ENCODE measurements around the gene PNPLA8.
"Not testable (repeated sequence)": the region's sequence is repeated elsewhere in the genome, so short reads cannot be mapped to it uniquely, and the experiment has no call there.

The PNPLA8 gene, protein sequence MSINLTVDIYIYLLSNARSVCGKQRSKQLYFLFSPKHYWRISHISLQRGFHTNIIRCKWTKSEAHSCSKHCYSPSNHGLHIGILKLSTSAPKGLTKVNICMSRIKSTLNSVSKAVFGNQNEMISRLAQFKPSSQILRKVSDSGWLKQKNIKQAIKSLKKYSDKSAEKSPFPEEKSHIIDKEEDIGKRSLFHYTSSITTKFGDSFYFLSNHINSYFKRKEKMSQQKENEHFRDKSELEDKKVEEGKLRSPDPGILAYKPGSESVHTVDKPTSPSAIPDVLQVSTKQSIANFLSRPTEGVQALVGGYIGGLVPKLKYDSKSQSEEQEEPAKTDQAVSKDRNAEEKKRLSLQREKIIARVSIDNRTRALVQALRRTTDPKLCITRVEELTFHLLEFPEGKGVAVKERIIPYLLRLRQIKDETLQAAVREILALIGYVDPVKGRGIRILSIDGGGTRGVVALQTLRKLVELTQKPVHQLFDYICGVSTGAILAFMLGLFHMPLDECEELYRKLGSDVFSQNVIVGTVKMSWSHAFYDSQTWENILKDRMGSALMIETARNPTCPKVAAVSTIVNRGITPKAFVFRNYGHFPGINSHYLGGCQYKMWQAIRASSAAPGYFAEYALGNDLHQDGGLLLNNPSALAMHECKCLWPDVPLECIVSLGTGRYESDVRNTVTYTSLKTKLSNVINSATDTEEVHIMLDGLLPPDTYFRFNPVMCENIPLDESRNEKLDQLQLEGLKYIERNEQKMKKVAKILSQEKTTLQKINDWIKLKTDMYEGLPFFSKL

DNA sequence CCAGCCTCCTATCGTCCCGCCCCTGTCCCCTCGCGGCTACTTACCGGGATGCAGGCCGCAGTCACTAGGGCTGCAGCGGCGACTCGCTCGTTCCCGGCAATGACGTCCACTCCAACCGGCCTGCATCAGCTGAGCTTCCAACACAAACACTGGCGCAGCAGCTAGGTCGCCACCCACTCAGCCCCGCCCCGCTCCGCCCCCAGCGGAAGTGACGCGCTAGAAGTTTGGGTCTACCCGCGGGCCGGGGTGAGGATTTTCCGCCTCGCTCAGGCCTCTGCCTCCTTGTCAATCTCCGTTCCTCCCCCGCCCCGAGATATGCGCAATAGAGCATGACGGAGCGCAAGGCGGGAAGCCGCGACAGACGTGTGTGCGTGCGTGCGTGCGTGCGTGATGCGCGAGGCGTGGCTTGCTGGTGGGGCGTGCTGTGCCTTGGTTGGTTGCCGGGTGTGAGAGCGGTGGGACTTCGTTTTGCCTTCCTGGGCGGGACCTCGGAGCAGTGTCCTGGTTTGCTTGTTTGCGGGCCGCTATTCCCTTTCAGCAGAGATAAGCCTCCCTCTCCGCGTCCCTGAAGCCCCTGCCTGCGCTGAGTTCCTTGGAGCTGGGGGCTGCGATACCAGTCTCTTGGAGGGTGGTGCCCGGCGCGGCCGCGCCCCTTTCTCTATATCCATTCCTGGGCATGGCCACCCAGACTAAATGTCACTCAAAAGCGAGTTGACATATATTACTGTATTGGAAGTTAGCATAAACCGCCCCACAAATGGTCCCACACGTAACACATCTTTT, at the start of gene PNPLA8:
Gene PNPLA8, minus strand, starts transcription at position 151 of the 783 bp plus-strand sequence. CDS start 10,644 bp downstream, outside the sequence.
- DNase-seq (ENCODE audit: low read depth in 2 of 2): peak; percentile 100

DNA sequence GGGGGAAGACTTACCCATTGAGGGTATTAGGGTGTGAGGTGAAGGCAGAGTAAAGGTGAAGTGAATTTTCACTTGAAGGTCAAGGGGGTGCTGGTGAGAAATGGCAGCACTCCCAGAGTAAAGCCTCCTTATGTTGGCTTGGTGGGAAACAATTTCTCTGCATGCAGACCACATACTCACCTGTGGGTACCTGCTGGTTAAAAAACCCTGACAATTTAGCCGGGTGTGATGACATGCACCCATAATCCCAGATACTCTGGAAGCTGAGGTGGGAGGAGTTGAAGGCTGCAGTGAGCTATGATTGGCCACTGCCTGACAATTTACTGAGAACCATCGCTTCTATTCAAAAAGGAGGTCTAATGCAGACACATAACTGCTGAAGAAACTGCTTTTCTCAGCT, 49.2 kb upstream of the PNPLA8 start:
- DNase-seq (ENCODE audit: low read depth in 2 of 2): no peak

DNA sequence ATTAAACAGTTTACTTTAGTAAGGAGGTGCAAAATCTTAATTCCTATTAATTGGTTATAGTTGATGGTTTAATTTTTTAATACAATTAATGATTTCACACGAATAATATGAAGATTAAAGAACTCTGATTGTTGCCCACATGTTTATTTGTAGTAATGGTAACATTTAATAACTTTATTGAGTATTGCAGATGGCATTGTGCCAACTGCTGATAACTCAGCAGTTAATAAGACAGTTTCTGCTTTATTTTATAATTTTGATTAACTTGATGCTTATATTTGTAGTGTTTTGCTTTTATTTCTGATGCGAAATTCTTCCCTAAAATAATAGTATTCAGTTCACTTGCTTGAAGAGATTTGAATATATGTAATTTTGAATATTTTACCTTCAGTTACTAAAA, 46.5 kb upstream of the PNPLA8 start:
- DNase-seq (ENCODE audit: low read depth in 2 of 2): no peak

DNA sequence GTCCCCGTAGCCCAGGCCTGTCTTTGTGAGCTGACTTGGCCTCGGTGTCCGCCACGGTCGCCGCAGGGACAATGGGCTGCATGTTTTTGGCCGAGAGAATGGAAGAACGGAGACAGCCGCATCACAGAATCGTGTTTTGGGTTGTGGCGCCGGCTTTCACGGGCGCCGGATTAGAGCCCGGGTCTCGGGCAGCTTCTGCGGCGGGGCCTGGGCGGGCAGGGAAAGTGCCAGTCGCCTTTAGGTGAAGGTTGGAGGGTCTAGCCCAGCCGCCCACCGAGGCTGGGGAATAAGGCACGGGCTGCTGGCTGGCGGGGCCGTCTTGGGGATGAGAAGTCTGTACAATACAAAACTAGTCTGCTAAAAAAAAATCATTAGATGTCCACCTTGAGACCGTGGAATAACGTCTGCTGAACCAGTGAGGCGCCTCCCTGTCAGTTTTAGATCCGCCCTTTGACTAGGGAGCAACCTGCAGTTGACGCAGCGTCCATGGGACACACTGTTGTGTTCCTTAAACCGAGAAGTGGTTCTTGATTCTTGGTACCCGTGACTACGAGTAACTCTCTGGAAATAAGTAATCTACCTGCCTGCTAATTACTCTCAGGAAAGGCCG, 44.3 kb upstream of the PNPLA8 start:
- DNase-seq (ENCODE audit: low read depth in 2 of 2): peak; percentile 18 to 37

DNA sequence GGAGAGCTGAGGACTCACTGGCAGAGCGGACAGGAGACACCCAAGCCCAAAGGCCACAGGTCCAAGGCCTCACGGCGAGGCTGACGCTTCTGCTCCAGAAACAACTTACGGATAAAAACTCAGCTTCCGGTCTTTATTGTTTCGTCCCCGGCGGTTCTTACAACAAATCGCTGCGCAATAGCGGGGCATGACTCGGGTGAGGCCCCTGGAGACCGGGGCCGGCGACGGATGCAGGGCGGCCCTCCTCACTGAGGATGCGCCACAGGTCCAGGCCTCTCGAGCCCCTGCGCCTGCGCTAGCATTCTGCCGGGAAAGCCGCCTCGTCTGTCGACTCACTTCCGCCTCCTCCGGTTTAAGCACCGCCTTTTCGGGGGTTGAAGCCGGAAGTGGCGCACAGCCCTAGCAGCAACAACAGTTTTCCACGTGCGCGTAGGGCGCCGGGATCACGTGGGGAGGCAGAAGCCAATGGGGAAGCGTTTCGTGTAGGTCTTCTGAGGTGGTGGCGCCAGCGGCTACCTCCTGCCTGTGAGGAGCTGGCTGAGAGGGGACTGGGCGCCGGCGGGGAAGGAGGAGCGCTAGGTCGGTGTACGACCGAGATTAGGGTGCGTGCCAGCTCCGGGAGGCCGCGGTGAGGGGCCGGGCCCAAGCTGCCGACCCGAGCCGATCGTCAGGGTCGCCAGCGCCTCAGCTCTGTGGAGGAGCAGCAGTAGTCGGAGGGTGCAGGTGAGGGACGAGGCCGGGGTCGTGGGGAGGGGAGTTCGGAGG, 43.6 kb upstream of the PNPLA8 start, which contains the start of the genes DNAJB9 and THAP5:
Gene DNAJB9, plus strand, starts transcription at position 494 of the 765 bp plus-strand sequence. CDS start 1,853 bp downstream, outside the sequence.
Gene THAP5, minus strand, starts transcription at position 326 of the 765 bp plus-strand sequence. Its CDS starts 137 bp downstream, at position 189.
- peak; percentile 94 to 98 for DNase-seq (ENCODE audit: low read depth in 2 of 2)

DNA sequence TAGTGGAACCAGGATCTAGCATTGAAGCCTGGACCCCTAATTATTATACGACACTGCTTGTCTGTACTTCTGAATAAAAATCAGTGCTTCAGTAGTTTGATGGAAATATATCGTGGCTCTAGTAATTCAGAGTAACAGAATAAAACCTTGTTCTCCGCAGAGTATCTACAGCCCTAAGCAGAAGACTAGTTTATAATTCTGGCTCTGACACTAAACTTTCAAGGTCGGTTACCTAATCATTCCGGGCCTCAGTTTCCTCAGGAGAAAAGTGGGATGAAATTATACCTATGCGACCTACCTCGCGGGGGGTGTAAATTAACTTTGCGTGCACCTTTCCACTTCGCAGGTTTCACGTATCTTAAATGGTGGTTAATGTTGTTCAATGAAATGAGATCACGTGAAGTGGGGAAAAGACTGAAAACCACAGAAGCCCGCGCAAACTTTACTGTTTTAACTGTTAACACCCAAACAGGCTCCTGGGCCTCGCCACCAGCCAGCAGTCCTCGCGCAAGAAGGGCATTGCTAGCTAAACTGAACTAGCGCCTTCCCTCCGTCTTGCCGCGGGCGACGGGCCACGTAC, 43.0 kb upstream of the PNPLA8 start:
- DNase-seq (ENCODE audit: low read depth in 2 of 2): no peak

DNA sequence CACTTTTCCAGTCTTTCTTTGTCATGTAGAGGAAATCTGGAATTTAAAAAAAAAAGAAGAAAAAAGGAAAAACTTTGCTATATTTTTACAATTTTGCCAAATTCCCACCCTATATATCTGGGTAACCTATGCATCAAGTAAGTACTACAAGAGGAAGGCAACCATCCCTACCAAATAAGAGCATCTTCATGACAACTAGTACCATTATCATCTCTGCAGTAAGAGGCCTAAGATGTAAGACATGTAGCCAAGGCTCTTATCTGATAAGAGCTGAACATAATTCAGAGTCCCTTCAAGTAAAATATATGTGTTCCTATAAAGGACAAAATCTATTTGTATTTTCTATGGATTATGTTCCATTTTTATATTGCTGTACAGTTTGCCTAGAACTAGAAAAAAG, 40.1 kb upstream of the PNPLA8 start:
- DNase-seq (ENCODE audit: low read depth in 2 of 2): no peak

DNA sequence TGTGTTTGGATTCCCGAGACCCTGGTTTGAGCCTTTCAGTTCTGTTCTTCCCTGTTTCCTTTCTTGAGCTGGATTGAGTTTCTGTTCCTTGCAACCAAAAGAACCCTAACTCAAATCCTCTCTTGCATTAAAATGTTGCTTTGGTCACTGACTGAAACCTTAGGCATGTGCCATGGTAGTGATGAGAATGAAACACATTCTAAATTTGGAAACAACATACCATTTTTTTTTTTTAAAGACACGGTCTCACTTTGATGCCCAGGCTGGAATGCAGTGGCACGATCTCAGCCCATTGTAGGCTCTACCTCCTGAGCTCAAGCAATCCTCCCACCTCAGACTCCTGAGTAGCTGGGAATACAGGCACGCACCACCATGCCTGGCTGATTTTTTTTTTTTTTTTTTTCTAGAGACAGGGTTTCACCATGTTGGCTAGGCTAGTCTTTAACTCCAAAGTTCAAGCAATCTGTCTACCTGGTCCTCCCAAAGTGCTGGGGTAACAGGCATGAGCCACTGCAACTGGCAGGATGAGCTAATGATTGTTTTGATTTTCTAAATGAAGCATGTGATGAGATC, 35.2 kb upstream of the PNPLA8 start:
- DNase-seq (ENCODE audit: low read depth in 2 of 2): no peak

DNA sequence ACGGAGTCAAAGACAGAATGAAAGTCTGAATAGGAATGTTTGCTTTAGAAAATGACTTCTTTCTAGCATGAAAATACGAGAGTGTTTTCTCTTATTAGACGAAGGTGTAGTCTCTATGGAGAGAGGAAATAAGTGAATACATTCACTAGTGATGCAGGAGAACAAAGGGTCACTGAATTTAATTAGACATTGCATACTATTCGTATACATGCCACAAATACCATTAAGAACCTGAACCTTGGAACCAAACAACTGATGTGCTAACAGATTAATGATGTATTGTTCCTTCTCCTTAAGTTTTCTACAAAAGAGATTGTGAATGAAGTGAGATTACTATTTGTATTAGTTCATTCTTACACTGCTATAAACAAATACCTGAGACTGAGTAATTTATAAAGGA, 33.3 kb upstream of the PNPLA8 start:
- no peak for DNase-seq (ENCODE audit: low read depth in 2 of 2)

DNA sequence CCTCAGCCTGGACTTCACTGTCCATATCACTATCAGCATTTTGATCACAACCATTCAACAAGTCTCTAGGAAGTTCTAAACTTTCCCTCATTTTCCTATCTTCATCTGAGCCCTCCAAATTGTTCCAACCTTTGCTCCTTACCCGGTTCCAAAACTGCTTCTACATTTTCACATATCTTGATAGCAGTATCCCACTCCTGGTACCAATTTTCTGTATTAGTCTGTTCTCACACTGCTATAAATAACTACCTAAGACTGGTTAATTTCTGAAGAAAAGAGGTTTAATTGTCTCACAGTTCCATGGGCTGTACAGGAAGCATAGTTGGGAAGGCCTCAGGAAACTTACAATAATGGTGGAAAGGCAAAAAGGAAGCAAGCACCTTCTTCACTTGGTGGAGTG, 31.7 kb upstream of the PNPLA8 start:
- DNase-seq (ENCODE audit: low read depth in 2 of 2): no peak

DNA sequence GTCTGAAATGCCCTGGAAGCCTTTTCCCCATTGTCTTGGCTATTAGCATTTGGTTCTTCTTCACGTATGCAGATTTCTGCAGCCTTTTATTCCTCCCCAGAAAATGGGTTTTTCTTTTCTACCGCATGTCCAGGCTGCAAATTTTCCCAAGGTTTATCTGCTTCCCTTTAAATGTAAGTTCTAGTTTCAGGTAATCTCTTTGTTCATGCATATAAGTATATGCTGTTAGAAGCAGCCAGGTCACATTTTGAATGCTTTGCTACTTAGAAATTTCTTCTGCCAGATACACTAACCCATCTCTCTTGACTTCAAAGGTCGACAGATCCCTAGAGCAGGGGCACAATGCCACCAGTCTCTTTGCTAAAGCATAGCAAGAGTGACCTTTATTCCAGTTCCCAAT, 31.3 kb upstream of the PNPLA8 start:
- no peak for DNase-seq (ENCODE audit: low read depth in 2 of 2)

DNA sequence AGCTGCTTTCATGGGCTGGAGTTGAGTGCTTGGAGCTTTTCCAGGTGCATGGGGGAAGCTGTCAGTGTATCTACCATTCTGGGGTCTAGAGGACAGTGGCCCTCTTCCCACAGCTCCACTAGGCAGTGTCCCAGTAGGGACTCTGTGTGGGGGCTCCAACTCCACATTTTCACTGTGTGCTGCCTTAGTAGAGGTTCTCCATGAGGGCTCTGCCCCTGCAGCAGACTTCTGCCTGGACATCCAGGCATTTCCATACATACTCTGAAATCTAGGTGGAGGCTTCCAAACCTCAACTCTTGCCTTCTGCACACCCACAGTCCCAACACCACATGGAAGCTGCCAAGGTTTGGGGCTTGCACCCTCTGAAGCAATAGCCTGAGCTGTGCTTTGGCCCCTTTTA, 30.7 kb upstream of the PNPLA8 start:
- not testable (repeated sequence) for DNase-seq (ENCODE audit: low read depth in 2 of 2)

DNA sequence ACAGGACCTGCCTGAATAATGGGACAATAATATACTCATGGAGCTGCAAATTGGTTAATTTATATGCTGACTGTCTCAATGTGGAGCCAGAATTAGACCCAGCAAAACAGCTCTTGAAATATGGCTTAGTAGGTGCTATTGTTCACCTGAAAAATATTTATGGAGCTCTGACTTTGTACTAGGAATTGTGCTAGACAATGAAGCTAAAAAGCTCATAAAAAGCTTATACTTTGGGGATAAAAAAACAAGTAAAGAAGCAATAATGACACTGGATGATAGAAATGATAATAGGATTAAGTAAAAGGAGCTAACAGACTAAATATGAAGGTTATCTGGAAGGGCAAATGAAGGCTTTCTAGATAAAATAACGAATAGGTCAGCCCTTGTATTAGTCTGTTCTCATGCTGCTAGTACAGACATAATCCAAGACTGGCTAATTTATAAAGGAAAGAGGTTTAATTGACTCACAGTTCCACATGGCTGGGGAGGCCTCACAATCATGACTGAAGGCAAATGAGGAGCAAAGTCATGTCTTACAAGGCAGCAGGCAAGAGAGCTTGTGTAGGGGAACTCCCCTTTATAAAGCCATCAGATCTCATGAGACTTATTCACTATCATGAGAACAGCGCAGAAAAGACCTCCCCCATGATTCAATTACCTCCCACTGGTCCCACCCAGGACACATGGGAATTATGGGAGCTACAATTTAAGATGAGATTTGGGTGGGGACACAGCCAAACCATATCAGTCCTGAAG, 22.4 kb upstream of the PNPLA8 start:
- DNase-seq (ENCODE audit: low read depth in 2 of 2): not testable (repeated sequence)

DNA sequence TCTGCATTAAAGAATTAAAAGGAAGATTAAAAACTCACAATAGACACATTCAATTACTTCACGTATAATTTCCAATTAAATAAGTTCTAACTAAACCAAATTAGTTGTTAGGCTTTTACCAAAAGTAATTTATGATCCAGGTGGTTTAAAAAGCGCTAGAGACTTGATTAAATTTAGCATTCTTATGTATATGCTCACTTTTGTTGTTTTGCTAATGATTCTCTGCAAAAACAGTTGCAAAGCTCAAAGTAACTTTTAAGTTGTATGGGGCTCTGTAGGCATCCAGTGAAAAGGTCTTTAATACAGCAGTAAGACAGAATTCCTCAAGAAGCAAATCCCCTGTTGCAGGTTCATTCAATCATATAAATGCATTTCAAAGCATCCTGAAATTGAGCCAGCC, 15.5 kb upstream of the PNPLA8 start:
- no peak for DNase-seq (ENCODE audit: low read depth in 2 of 2)

DNA sequence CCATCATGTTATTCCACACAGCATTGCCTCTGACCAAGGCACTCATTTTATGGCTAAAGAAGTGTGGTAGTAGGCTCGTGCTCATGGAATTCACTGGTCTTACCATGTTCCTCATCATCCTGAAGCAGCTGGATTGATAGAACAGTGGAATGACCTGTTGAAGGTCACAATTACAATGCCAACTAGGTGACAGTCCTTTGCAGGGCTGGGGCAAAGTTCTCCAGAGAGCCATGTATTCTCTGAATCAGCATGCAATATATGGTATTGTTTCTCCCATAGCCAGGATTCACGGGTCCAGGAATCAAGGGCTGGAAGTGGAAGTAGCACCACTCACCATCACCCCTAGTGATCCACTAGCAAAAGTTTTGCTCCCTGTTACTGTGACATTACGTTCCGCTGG, 12.8 kb upstream of the PNPLA8 start:
- not testable (repeated sequence) for DNase-seq (ENCODE audit: low read depth in 2 of 2)

DNA sequence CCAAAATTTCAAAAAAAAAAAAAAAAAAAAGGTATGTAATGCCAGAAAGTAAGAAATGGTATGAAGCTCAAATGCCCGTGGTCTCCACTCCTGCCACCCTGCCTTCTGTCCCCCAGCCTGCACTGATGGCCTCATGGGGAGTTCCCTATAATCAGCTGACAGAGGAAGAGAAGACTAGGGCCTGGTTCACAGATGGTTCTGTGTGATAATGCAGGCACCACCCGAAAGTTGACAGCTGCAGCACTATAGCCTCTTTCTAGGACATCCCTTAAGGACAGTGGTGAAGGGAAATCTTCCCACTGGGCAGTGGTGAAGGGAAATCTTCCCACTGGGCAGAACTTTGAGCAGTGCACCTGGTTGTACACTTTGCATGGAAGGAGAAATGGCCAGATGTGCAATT, 12.3 kb upstream of the PNPLA8 start:
- DNase-seq (ENCODE audit: low read depth in 2 of 2): not testable (repeated sequence)

DNA sequence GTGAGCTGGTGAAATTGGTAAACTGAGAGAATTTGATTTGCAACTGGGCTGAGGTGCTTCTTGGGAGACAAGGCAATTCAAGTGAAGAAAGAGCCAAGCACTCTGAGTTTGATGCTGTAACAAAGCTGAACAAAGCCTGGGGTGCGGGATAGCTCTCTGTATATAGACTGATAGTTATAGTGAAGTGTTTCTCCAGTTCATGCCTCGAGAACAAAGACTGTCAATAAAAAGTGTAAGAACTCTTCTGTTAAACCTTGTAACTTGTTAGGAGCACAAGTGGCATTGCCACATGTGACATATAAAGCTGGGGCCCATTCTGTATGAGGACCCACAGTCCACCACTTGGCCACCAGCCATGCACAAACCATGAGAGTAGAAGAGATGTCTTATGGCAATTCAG, 11.3 kb upstream of the PNPLA8 start:
- no peak for DNase-seq (ENCODE audit: low read depth in 2 of 2)

DNA sequence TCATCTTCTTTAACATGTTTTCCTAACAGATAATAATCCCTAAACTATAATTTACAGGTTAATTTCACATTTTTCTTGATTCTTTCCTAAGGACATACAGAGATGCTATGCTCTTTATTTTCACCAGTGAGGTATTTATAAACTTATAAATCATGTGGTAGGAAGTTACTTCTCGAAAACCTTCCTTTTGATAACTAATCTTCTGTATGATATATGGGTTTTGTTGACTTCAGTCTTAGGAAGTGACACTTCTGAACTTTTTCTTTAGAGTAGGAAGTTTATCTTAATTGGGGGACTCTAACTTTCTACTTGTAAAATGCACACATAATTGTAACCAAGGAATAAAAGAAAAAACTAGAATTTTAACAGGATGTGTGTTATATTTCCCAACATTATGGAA, 9.8 kb upstream of the PNPLA8 start:
- no peak for DNase-seq (ENCODE audit: low read depth in 2 of 2)

DNA sequence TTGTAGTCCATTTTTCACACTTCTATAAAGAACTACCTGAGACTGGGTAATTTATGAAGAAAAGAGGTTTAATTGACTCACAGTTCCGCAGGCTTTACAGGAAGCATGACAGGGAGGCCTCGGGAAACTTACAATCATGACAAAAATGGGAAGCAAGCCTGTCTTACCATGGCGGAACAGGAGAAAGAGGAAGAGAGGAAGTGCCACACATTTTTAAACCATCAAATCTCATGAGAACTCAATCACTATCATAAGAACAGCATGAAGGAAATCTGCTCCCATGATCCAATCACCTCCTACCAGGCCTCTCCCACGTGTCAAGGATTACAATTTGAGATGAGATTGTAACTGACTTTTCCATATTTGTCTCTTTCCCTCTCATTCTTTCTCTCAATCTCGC, 9.3 kb upstream of the PNPLA8 start:
- no peak for DNase-seq (ENCODE audit: low read depth in 2 of 2)

All from stimulated activated CD4-positive, alpha-beta T cell treated with anti-CD3 and anti-CD28 coated beads, Interleukin-4, amount 100 ng/mL, for 48 hours (primary cell).